Nephron (organoid): ENCODE results near the gene PINLYP.

Experiments used
- H3K27ac Mint-ChIP-seq, 3 experiments: 2 replicates each; pipeline ENCODE4 v1.8.0; 2020; ENCODE audit warnings: mixed read lengths in 3 of 3, mild to moderate bottlenecking in 2 of 3, moderate library complexity in 1 of 3
- H3K27me3 Mint-ChIP-seq: 2 replicates; pipeline ENCODE4 v1.8.0; 2021; ENCODE audit warnings: low read depth, mild to moderate bottlenecking, moderate library complexity, mixed read lengths
- H3K36me3 Mint-ChIP-seq: 2 replicates; pipeline ENCODE4 v1.8.0; 2020; ENCODE audit warnings: low read depth, mixed read lengths
- H3K4me1 Mint-ChIP-seq: 2 replicates; pipeline ENCODE4 v1.8.0; 2020; ENCODE audit warnings: mixed read lengths
- H3K4me3 Mint-ChIP-seq, 3 experiments: 2 replicates each; pipeline ENCODE4 v1.8.0; 2020; ENCODE audit warnings: mild to moderate bottlenecking in 3 of 3, mixed read lengths in 3 of 3, moderate library complexity in 2 of 3
- H3K9me3 Mint-ChIP-seq: 2 replicates; pipeline ENCODE4 v1.8.0; 2020; ENCODE audit warnings: mixed read lengths
- CTCF ChIP-seq, 3 experiments: fragments of 200-600 bp; sonication (generic); IDR thresholded peaks; one replicate each; pipeline ENCODE4 v1.5.0; 2021; ENCODE audit warnings: antibody characterized with exemption in 3 of 3; ENCODE audit not compliant: unreplicated experiment in 3 of 3

Gene PINLYP

GRCh38 chr19:43589678-43590077 lies 14.1 kb downstream of the PINLYP start:
- H3K4me1 Mint-ChIP-seq: peaks cover 15% of the 10 kb centered on the region
- H3K27me3 Mint-ChIP-seq: no peaks in the 10 kb centered on the region
- no peaks in the 10 kb centered on the region for H3K9me3 Mint-ChIP-seq
- TF ChIP-seq CTCF (IDR thresholded peaks at IDR 0.05; ENCODE audit: unreplicated experiment in 3 of 3): no peak
- no peak overlapping the region for H3K27ac Mint-ChIP-seq
- peak overlapping the region in 2 of 3 experiments; percentile 7 to 26 for H3K4me3 Mint-ChIP-seq
- peaks cover 53% of the 10 kb centered on the region for H3K36me3 Mint-ChIP-seq

GRCh38 chr19:43591904-43592772 lies 16.5 kb downstream of the PINLYP start:
- peaks cover 37% of the 10 kb centered on the region for H3K36me3 Mint-ChIP-seq
- no peak overlapping the region for H3K27ac Mint-ChIP-seq
- H3K4me1 Mint-ChIP-seq: peaks cover 29% of the 10 kb centered on the region
- H3K9me3 Mint-ChIP-seq: no peaks in the 10 kb centered on the region
- no peak overlapping the region for H3K4me3 Mint-ChIP-seq
- H3K27me3 Mint-ChIP-seq: no peaks in the 10 kb centered on the region
- no peak for TF ChIP-seq CTCF (IDR thresholded peaks at IDR 0.05; ENCODE audit: unreplicated experiment in 3 of 3)

GRCh38 chr19:43592800-43593350 lies 17.3 kb downstream of the PINLYP start:
- H3K27me3 Mint-ChIP-seq: no peaks in the 10 kb centered on the region
- H3K36me3 Mint-ChIP-seq: peaks cover 40% of the 10 kb centered on the region
- peak overlapping the region; percentile 87 to 96 (median 87) for H3K4me3 Mint-ChIP-seq
- TF ChIP-seq CTCF (IDR thresholded peaks at IDR 0.05; ENCODE audit: unreplicated experiment in 3 of 3): no peak
- no peaks in the 10 kb centered on the region for H3K9me3 Mint-ChIP-seq
- H3K27ac Mint-ChIP-seq: peak overlapping the region in 2 of 3 experiments; percentile 81 to 83
- peaks cover 36% of the 10 kb centered on the region for H3K4me1 Mint-ChIP-seq

GRCh38 chr19:43594081-43594697 lies 18.6 kb downstream of the PINLYP start:
- Mint-ChIP-seq H3K9me3 (no peaks in the 10 kb centered on the region), H3K27ac (peak overlapping the region in 2 of 3 experiments; percentile 78 to 83), H3K4me3 (peak overlapping the region; percentile 87 to 96 (median 94)), H3K4me1 (peaks cover 41% of the 10 kb centered on the region), H3K36me3 (peaks cover 37% of the 10 kb centered on the region), H3K27me3 (no peaks in the 10 kb centered on the region)
- TF ChIP-seq CTCF (IDR thresholded peaks at IDR 0.05; ENCODE audit: unreplicated experiment in 3 of 3): no peak

- no peaks in the 10 kb centered on the region for H3K9me3 Mint-ChIP-seq
- peak; percentile 70 to 79 (median 72) for TF ChIP-seq CTCF (IDR thresholded peaks at IDR 0.05; ENCODE audit: unreplicated experiment in 3 of 3)
- peak overlapping the region; percentile 94 to 98 (median 96) for H3K4me3 Mint-ChIP-seq
- H3K27ac Mint-ChIP-seq: peak overlapping the region; percentile 100
- H3K36me3 Mint-ChIP-seq: peaks cover 31% of the 10 kb centered on the region
- H3K27me3 Mint-ChIP-seq: no peaks in the 10 kb centered on the region
- peaks cover 41% of the 10 kb centered on the region for H3K4me1 Mint-ChIP-seq
Observed at GRCh38 chr19:43594710-43595604, 19.4 kb downstream of the PINLYP start.
